Muscle layer of duodenum (tissue), 2 donors: ENCODE data around the gene HTR2A.
A peak's percentile ranks its signal among the peaks of the same experiment; 100 is the strongest.
"Not testable (repeated sequence)": the region's sequence is repeated elsewhere in the genome, so short reads cannot be mapped to it uniquely, and the experiment has no call there.

ENCODE experiments used
- H3K27ac ChIP-seq: one replicate; pipeline ENCODE4 v1.7.0; 2013; ENCODE audit warnings: mild to moderate bottlenecking, low read length
- H3K27me3 ChIP-seq: one replicate; pipeline ENCODE4 v1.7.0; 2013; ENCODE audit warnings: low read depth, mild to moderate bottlenecking, control low read depth, low read length
- H3K36me3 ChIP-seq, 2 donors: one replicate each; pipeline ENCODE4 v1.7.0; 2013; ENCODE audit warnings: low read length in 2 of 2, control low read depth in 1 of 2, mild to moderate bottlenecking in 1 of 2; ENCODE audit not compliant: insufficient read depth in 2 of 2, control insufficient read depth in 1 of 2
- H3K4me1 ChIP-seq, 2 donors: one replicate each; pipeline ENCODE4 v1.7.0; 2013; ENCODE audit warnings: low read length in 2 of 2, mild to moderate bottlenecking in 2 of 2, control low read depth in 1 of 2, moderate library complexity in 1 of 2; ENCODE audit not compliant: insufficient read depth in 2 of 2, control insufficient read depth in 1 of 2
- H3K4me3 ChIP-seq, 2 donors: one replicate each; pipeline ENCODE4 v1.7.0; 2013; ENCODE audit warnings: low read length in 2 of 2, low read depth in 1 of 2, mild to moderate bottlenecking in 1 of 2
- H3K9me3 ChIP-seq, 2 donors: one replicate each; pipeline ENCODE4 v1.7.0; 2013; ENCODE audit warnings: low read length in 2 of 2, control low read depth in 1 of 2, mild to moderate bottlenecking in 1 of 2; ENCODE audit not compliant: control insufficient read depth in 1 of 2
- donor health status: healthy.

The HTR2A gene

GRCh38 chr13:46810440-46810839, 86.4 kb downstream of the HTR2A start:
- H3K4me3 ChIP-seq: no peak overlapping the region
- no peaks in the 10 kb centered on the region for H3K4me1 ChIP-seq
- H3K27me3 ChIP-seq: no peaks in the 10 kb centered on the region
- H3K36me3 ChIP-seq: no peaks in the 10 kb centered on the region
- no peak overlapping the region for H3K27ac ChIP-seq
- peaks cover 4 to 6% of the 10 kb centered on the region in 2 donors for H3K9me3 ChIP-seq

GRCh38 chr13:46804921-46805320, 91.9 kb downstream of the HTR2A start:
- H3K4me1 ChIP-seq, H3K9me3 ChIP-seq, H3K27ac ChIP-seq, H3K4me3 ChIP-seq, H3K27me3 ChIP-seq, H3K36me3 ChIP-seq: not testable (repeated sequence)

GRCh38 chr13:46804391-46804815, 92.5 kb downstream of the HTR2A start:
- Histone ChIP-seq H3K27ac (no peak overlapping the region), H3K27me3 (no peaks in the 10 kb centered on the region), H3K9me3 (no peaks in the 10 kb centered on the region), H3K4me1 (no peaks in the 10 kb centered on the region), H3K4me3 (no peak overlapping the region), H3K36me3 (no peaks in the 10 kb centered on the region)

GRCh38 chr13:46803586-46803985, 93.3 kb downstream of the HTR2A start:
- H3K4me3 ChIP-seq: no peak overlapping the region
- no peaks in the 10 kb centered on the region for H3K9me3 ChIP-seq
- H3K4me1 ChIP-seq: no peaks in the 10 kb centered on the region

GRCh38 chr13:46801858-46802257, 95.0 kb downstream of the HTR2A start:
- Histone ChIP-seq H3K4me3 (no peak overlapping the region), H3K27ac (no peak overlapping the region), H3K27me3 (no peaks in the 10 kb centered on the region), H3K36me3 (no peaks in the 10 kb centered on the region), H3K4me1 (peaks cover 0 to 10% of the 10 kb centered on the region in 2 donors), H3K9me3 (no peaks in the 10 kb centered on the region)

More at GRCh38 chr13:46803586-46803985, 93.3 kb downstream of the HTR2A start:
- Histone ChIP-seq H3K27ac (no peak overlapping the region), H3K27me3 (no peaks in the 10 kb centered on the region), H3K36me3 (no peaks in the 10 kb centered on the region)

GRCh38 chr13:46799139-46799538, 97.7 kb downstream of the HTR2A start:
- H3K4me1 ChIP-seq: peaks cover 10 to 22% of the 10 kb centered on the region in 2 donors
- no peak overlapping the region for H3K4me3 ChIP-seq
- H3K27me3 ChIP-seq: no peaks in the 10 kb centered on the region
- no peaks in the 10 kb centered on the region for H3K9me3 ChIP-seq
- H3K27ac ChIP-seq: no peak overlapping the region
- no peaks in the 10 kb centered on the region for H3K36me3 ChIP-seq

GRCh38 chr13:46797501-46798237, 99.2 kb downstream of the HTR2A start:
- Histone ChIP-seq H3K27ac (peak overlapping the region; percentile 92), H3K4me1 (peaks cover 10 to 32% of the 10 kb centered on the region in 2 donors), H3K36me3 (no peaks in the 10 kb centered on the region), H3K4me3 (peak overlapping the region; percentile 75 to 89), H3K9me3 (no peaks in the 10 kb centered on the region), H3K27me3 (no peaks in the 10 kb centered on the region)

- peaks cover 10 to 32% of the 10 kb centered on the region in 2 donors for H3K4me1 ChIP-seq
- no peaks in the 10 kb centered on the region for H3K36me3 ChIP-seq
- no peaks in the 10 kb centered on the region for H3K27me3 ChIP-seq
- peak within 1 kb of the TSS; percentile 75 to 89 for H3K4me3 ChIP-seq
- H3K27ac ChIP-seq: peak within 1 kb of the TSS; percentile 92
- no peaks in the 10 kb centered on the region for H3K9me3 ChIP-seq
These were observed 100.1 kb downstream of the HTR2A start, which contains the start of gene ESD for GRCh38 chr13:46796515-46797474. ESD (minus strand) TSS chr13:46797161; CDS start chr13:46791413, 5,748 bp downstream.

GRCh38 chr13:46796129-46796514, 100.7 kb downstream of the HTR2A start:
- no peaks in the 10 kb centered on the region for H3K27me3 ChIP-seq
- peak overlapping the region; percentile 75 to 89 for H3K4me3 ChIP-seq
- no peaks in the 10 kb centered on the region for H3K36me3 ChIP-seq
- H3K4me1 ChIP-seq: peaks cover 10 to 32% of the 10 kb centered on the region in 2 donors
- no peaks in the 10 kb centered on the region for H3K9me3 ChIP-seq
- peak overlapping the region; percentile 92 for H3K27ac ChIP-seq

GRCh38 chr13:46795321-46795720, 101.5 kb downstream of the HTR2A start:
- Histone ChIP-seq H3K36me3 (peaks cover 6% of the 10 kb centered on the region in 2 donors), H3K9me3 (no peaks in the 10 kb centered on the region), H3K4me3 (peak overlapping the region in 1 of 2 donors; percentile 75), H3K4me1 (peaks cover 10 to 32% of the 10 kb centered on the region in 2 donors), H3K27me3 (no peaks in the 10 kb centered on the region), H3K27ac (no peak overlapping the region)

GRCh38 chr13:46783504-46783903, 113.3 kb downstream of the HTR2A start:
- Histone ChIP-seq H3K9me3 (no peaks in the 10 kb centered on the region), H3K27ac (no peak overlapping the region), H3K27me3 (no peaks in the 10 kb centered on the region), H3K4me3 (no peak overlapping the region), H3K36me3 (peaks cover 56 to 59% of the 10 kb centered on the region in 2 donors), H3K4me1 (peaks cover 0 to 17% of the 10 kb centered on the region in 2 donors)
